Stimulated activated effector memory CD8-positive, alpha-beta T cell treated with anti-CD3 and anti-CD28 coated beads, Interleukin-12 subunit alpha, Interleukin-12 subunit beta, amount 100 ng/mL, for 72 hours (primary cell): Measurements from ENCODE around the gene CCDC170.

Experiments used
- ATAC-seq: fragments of 150-1000 bp; cut with Tn5 transposase; 2 replicates; pipeline ENCODE4 v1.10.0; 2021
- DNase-seq, 2 donors: peaks; one replicate each; pipeline ENCODE4 v3.0.0; 2021 to 2022; ENCODE audit warnings: low spot score in 2 of 2
- H3K27ac Mint-ChIP-seq: one replicate; pipeline ENCODE4 v1.8.0; 2022; ENCODE audit warnings: mild to moderate bottlenecking, mixed read lengths
- H3K36me3 Mint-ChIP-seq: one replicate; pipeline ENCODE4 v1.8.0; 2022; ENCODE audit warnings: mild to moderate bottlenecking, mixed read lengths
- H3K4me1 Mint-ChIP-seq: one replicate; pipeline ENCODE4 v1.8.0; 2022; ENCODE audit warnings: mixed read lengths
- H3K4me3 Mint-ChIP-seq: one replicate; pipeline ENCODE4 v1.8.0; 2022; ENCODE audit warnings: mild to moderate bottlenecking, mixed read lengths
- H3K9me3 Mint-ChIP-seq: one replicate; pipeline ENCODE4 v1.8.0; 2022; ENCODE audit warnings: mixed read lengths

The CCDC170 gene

GRCh38 chr6:151550618-151551017 lies 56.8 kb downstream of the CCDC170 start:
- H3K9me3 Mint-ChIP-seq, result no peaks in the 10 kb centered on the region
- no peak overlapping the region for H3K4me3 Mint-ChIP-seq
- H3K36me3 Mint-ChIP-seq, result no peaks in the 10 kb centered on the region
- peaks cover 6% of the 10 kb centered on the region for H3K4me1 Mint-ChIP-seq
- DNase-seq (no peak), ATAC-seq (no peak)
- no peak overlapping the region for H3K27ac Mint-ChIP-seq

DNA sequence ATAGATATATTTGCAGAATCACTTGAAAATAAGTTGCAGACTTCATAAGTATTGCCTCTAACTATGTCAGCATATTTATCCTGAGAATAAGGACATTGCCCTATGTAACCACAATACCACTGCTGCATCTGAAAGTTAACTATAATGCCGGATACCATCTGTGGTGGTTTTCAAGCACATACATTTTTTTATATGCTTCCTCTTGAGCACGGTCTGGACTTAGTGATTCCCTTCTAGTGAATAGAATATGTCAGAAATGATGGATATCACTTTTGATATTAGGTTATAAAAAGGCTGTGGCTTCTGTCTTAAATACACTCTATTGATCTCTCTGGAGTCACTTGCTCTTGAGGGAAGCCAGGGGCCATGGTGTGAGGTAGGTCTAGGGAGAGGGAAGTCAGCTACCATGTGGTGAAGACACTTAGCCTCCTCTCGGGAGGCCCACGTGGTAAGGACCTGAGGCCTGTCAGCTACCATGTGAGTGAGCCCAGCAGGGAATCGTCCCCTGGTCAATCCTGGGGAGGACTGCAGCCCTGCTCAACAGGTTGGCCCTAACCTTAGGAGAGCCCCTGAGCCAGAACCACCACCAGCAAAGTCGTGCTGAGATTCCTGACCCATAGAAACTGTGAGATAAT lies 57.5 kb downstream of the CCDC170 start:
- ATAC-seq (peak; percentile 59), DNase-seq (no peak)

DNA sequence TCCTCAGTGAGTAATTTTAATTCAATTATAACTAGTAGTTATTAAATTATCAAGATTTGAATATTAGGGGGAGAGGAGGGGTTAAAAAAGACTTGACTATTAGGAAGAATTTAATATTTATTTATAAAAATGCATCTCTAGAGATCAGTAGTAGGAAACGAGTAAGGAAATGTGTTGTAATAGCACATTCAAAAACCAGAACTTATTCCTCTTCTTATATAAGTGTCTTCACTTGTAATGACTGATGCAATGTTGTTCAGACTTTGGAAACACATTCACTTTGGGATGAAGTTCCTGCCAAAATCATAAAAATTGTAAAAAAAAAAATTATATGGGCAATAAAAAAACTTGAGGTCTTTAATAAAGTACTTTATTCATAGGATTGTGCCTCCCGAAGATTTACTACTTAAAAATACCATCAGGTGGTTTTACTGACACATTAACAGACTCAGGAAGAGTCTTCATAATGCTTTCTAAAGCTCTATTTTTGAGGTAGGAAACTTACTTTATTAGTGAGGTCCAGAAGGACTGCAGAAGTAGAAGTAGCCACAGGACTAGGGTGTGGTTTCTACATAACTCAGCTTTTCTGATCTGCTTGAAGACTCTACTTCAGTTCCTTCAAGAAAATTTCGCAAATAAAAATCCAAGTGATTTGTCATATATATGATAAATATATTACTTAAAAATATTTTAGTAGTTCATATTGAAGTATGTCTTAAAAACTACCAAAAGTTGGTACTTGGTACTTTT lies 59.8 kb downstream of the CCDC170 start:
- DNase-seq, result no peak
- H3K9me3 Mint-ChIP-seq, result peaks cover 5% of the 10 kb centered on the region
- H3K36me3 Mint-ChIP-seq, result no peaks in the 10 kb centered on the region
- peaks cover 6% of the 10 kb centered on the region for H3K4me1 Mint-ChIP-seq
- no peak overlapping the region for H3K4me3 Mint-ChIP-seq
- no peak overlapping the region for H3K27ac Mint-ChIP-seq
- no peak for ATAC-seq

More for the DNA sequence above, 57.5 kb downstream of the CCDC170 start:
- Mint-ChIP-seq H3K27ac (no peak overlapping the region), H3K36me3 (no peaks in the 10 kb centered on the region), H3K4me3 (no peak overlapping the region), H3K9me3 (no peaks in the 10 kb centered on the region), H3K4me1 (peaks cover 6% of the 10 kb centered on the region)

- Mint-ChIP-seq H3K36me3 (no peaks in the 10 kb centered on the region), H3K9me3 (peaks cover 36% of the 10 kb centered on the region), H3K4me1 (no peaks in the 10 kb centered on the region), H3K27ac (no peak overlapping the region), H3K4me3 (no peak overlapping the region)
- DNase-seq (no peak), ATAC-seq (no peak)
Observed at GRCh38 chr6:151561238-151561637, 67.4 kb downstream of the CCDC170 start.

GRCh38 chr6:151564654-151565053 lies 70.8 kb downstream of the CCDC170 start:
- no peaks in the 10 kb centered on the region for H3K4me1 Mint-ChIP-seq
- no peak for DNase-seq
- no peak for ATAC-seq
- H3K4me3 Mint-ChIP-seq, result no peak overlapping the region
- H3K27ac Mint-ChIP-seq, result no peak overlapping the region
- H3K36me3 Mint-ChIP-seq, result no peaks in the 10 kb centered on the region
- H3K9me3 Mint-ChIP-seq, result peaks cover 30% of the 10 kb centered on the region

DNA sequence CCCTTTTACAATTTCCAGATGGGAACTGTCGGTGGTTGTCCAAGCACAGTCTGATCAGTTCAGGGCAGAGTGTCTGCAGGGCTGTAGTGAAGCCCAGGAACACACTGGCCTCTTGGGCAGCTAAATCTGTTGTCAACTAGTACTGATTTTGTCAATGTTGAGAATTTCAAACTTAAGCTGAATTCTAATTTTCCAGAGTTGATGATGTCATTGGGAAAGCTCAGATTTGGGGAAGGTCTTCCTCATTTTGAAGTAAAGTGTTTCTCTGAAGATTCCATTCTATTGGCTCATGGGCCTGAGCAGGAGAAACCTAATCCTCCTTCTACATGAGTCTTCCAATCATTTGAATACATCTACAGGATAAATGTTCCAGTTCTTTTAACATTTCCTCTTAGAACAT lies 72.1 kb downstream of the CCDC170 start:
- ATAC-seq, result no peak
- no peak for DNase-seq
- no peaks in the 10 kb centered on the region for H3K36me3 Mint-ChIP-seq
- H3K4me3 Mint-ChIP-seq, result no peak overlapping the region
- H3K27ac Mint-ChIP-seq, result no peak overlapping the region
- H3K9me3 Mint-ChIP-seq, result peaks cover 24% of the 10 kb centered on the region
- H3K4me1 Mint-ChIP-seq, result no peaks in the 10 kb centered on the region

DNA sequence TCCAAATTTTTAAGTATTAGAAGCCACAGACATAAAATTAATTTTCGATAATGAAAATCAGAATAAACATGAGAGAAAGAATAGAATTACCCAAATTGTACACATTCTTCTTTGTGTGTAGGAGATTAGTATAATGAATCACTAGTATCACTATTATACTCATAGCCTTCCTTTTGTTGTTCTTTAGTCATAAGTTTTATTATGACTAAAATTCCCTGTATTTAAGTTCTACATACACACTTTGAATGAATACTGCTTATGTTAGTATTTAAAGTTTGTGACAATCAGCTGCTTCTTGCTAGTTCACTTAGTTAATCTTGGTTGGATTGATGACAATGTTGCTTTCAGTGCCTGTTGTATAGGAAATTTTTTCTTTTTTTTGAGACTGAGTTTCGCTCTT lies 72.7 kb downstream of the CCDC170 start:
- ATAC-seq, result peak; percentile 96
- Mint-ChIP-seq H3K4me1 (no peaks in the 10 kb centered on the region), H3K9me3 (peaks cover 19% of the 10 kb centered on the region), H3K4me3 (peak overlapping the region; percentile 14), H3K36me3 (no peaks in the 10 kb centered on the region), H3K27ac (no peak overlapping the region)
- no peak for DNase-seq

DNA sequence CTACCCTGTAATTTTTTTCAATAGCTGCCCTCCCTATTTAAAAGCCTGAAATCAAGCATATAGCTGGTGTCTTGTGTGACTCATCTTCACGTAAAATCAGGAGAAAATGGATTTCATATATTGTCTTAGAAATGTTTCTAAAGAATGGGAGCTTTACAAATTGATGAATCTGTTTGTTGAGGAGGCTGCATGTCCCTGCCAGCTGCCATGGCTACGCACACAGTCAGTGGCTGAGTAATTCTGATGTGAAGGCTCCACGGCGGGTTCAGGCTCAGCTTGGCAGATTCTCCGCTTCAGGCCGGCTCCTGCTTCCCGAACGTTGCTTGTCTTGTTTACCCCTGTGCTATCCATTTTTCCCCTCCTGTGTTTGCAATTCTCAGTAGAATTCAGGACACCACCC lies 82.8 kb downstream of the CCDC170 start:
- H3K27ac Mint-ChIP-seq, result no peak overlapping the region
- H3K36me3 Mint-ChIP-seq, result no peaks in the 10 kb centered on the region
- no peak overlapping the region for H3K4me3 Mint-ChIP-seq
- ATAC-seq, result no peak
- no peaks in the 10 kb centered on the region for H3K4me1 Mint-ChIP-seq
- no peaks in the 10 kb centered on the region for H3K9me3 Mint-ChIP-seq
- no peak for DNase-seq

- H3K4me1 Mint-ChIP-seq, result no peaks in the 10 kb centered on the region
- H3K4me3 Mint-ChIP-seq, result no peak overlapping the region
- H3K27ac Mint-ChIP-seq, result no peak overlapping the region
- no peak for ATAC-seq
- peaks cover under 1% of the 10 kb centered on the region for H3K9me3 Mint-ChIP-seq
- H3K36me3 Mint-ChIP-seq, result no peaks in the 10 kb centered on the region
- no peak for DNase-seq
Observed at GRCh38 chr6:151577257-151577656, 83.4 kb downstream of the CCDC170 start.

- no peak overlapping the region for H3K4me3 Mint-ChIP-seq
- ATAC-seq, result no peak
- DNase-seq, result no peak
- no peak overlapping the region for H3K27ac Mint-ChIP-seq
- no peaks in the 10 kb centered on the region for H3K4me1 Mint-ChIP-seq
- no peaks in the 10 kb centered on the region for H3K36me3 Mint-ChIP-seq
- H3K9me3 Mint-ChIP-seq, result peaks cover 4% of the 10 kb centered on the region
Observed at GRCh38 chr6:151585741-151586140, 91.9 kb downstream of the CCDC170 start.

DNA sequence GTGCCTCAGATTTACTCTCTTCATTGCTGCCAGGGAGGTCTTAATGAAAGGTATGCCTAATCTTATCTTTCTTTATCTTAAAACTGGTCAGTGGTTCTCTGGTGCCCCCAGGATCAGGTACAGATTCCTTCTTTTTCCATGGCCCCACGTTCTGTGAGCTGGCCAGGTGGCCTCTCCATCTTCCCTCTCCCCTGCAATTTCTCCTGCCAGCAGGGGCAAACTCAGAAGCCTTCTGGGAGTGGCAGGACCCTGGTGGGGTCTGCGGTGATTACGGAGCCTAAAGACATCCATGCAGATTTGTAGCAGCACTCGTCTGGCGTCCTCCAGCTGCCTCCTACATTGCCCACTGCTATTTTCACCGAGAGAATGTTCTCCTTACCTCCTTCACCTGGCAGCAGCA lies 95.8 kb downstream of the CCDC170 start:
- H3K4me1 Mint-ChIP-seq, result no peaks in the 10 kb centered on the region

GRCh38 chr6:151590742-151591141 lies 96.9 kb downstream of the CCDC170 start:
- Mint-ChIP-seq H3K4me3 (no peak overlapping the region), H3K9me3 (peaks cover 5% of the 10 kb centered on the region), H3K27ac (no peak overlapping the region), H3K4me1 (no peaks in the 10 kb centered on the region), H3K36me3 (no peaks in the 10 kb centered on the region)
- no peak for DNase-seq
- no peak for ATAC-seq

More for the DNA sequence above, 95.8 kb downstream of the CCDC170 start:
- Mint-ChIP-seq H3K9me3 (peaks cover 5% of the 10 kb centered on the region), H3K4me3 (no peak overlapping the region), H3K27ac (no peak overlapping the region), H3K36me3 (no peaks in the 10 kb centered on the region)
- ATAC-seq (no peak), DNase-seq (no peak)

- no peak for ATAC-seq
- H3K27ac Mint-ChIP-seq, result no peak overlapping the region
Observed at GRCh38 chr6:151592449-151593159, 98.8 kb downstream of the CCDC170 start.

DNA sequence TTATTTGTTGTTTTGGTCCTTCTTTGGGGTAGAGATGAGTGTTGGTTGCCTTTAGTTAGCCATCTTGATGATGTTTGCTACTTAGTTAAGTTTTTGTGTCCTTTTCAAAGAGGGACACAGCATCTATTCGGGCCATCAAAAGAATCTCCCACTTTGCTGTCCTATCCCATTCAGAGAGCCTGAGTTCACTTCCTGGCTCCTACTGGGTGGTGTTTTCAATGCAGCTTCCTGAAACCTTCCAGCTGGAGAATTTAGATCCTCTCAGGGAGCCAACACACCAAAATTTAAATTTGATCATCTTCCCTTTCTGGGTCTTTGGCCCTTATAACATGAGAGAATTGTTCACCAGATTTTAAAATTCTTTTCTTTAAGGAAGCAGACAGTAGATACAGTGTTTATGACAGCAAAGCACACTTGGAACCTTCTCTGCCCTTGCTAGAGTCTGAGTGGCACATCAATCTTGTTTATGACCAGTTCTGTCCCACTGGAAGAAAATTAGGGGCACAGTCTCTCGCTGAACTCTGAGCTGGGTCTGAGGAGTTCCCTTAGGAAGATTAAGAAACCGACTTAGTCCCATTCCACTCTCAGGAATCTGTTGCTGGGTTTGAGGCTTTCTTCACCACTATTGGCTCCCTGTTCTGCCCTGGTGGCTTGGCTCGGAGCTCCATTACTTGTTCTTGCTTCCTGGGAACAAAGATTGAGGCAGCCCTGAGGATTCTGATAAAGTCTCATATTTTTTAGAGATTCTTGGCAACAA lies 115.5 kb downstream of the CCDC170 start:
- H3K4me3 Mint-ChIP-seq, result no peak overlapping the region
- no peaks in the 10 kb centered on the region for H3K4me1 Mint-ChIP-seq
- DNase-seq, result no peak
- no peak overlapping the region for H3K27ac Mint-ChIP-seq
- H3K36me3 Mint-ChIP-seq, result no peaks in the 10 kb centered on the region
- no peak for ATAC-seq
- H3K9me3 Mint-ChIP-seq, result no peaks in the 10 kb centered on the region

More at GRCh38 chr6:151592449-151593159, 98.8 kb downstream of the CCDC170 start:
- H3K9me3 Mint-ChIP-seq, result peaks cover 5% of the 10 kb centered on the region
- no peak overlapping the region for H3K4me3 Mint-ChIP-seq
- no peaks in the 10 kb centered on the region for H3K4me1 Mint-ChIP-seq
- no peaks in the 10 kb centered on the region for H3K36me3 Mint-ChIP-seq
- no peak for DNase-seq

DNA sequence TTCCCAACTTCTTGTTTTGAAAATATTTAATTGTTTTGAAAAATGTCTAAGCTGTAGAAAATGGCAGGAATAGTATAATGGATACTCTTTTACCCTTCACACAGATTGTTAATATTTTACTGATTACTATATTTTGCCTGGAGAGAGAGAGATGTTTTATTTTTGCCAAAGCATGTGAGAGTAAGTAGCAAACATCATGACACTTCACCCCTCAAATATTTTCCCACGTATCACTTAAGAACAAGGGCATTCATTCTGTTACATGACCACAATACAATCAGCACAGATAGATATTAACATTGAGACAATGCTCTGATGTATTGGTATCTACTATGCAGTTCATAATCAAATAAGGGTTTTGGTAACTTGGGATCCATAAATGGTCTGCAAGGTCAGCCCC lies 116.5 kb downstream of the CCDC170 start:
- H3K27ac Mint-ChIP-seq, result no peak overlapping the region
- DNase-seq (no peak), ATAC-seq (no peak)

More for the DNA sequence above, 116.5 kb downstream of the CCDC170 start:
- no peaks in the 10 kb centered on the region for H3K36me3 Mint-ChIP-seq
- H3K9me3 Mint-ChIP-seq, result no peaks in the 10 kb centered on the region
- no peaks in the 10 kb centered on the region for H3K4me1 Mint-ChIP-seq
- no peak overlapping the region for H3K4me3 Mint-ChIP-seq
